RPMI8226 (cell line): ENCODE results near the gene SUGCT.
A peak's percentile ranks its signal among the peaks of the same experiment; 100 is the strongest.

ENCODE experiments used
- DNase-seq: peaks from one replicate; pipeline ENCODE4 v3.0.0-alpha.2; 2015

Gene SUGCT

DNA sequence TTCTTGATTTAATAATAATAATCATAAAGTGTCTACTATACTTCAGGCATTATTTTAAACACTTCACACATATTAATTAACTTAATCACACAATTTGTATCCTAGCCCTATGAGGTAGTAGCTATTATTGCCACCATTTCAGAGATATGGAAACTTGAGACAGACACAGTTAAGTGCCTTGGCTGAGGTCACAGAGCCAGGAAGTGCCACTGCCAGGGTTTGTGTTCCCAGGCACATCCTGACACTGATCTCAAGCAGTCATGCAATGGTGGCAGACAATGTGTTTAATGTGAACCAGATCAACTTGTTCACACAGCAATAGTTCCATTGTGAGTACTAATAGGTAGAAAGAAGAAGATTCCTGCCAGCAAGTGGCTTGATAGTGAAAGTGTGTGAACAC, 666.0 kb downstream of the SUGCT start:
- no peak for DNase-seq

DNA sequence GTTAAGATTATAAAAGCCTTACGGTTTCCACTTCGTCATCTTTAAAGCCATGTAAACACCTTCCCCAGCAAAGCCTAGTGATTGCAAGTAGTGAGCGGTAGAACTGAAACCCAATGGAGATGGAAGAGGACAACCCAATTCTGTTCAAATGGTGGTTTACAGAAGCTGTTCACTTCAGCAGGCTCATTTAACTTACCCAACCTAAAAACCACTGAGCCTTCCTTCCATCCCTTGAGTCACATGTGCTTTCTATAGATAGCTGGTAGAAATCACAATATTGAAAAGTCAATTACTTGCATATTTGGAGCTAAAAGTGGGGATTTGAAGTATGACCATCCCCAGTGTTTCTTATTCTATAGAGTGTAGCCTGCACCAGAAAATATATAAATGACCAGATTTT, 667.7 kb downstream of the SUGCT start:
- no peak for DNase-seq

DNA sequence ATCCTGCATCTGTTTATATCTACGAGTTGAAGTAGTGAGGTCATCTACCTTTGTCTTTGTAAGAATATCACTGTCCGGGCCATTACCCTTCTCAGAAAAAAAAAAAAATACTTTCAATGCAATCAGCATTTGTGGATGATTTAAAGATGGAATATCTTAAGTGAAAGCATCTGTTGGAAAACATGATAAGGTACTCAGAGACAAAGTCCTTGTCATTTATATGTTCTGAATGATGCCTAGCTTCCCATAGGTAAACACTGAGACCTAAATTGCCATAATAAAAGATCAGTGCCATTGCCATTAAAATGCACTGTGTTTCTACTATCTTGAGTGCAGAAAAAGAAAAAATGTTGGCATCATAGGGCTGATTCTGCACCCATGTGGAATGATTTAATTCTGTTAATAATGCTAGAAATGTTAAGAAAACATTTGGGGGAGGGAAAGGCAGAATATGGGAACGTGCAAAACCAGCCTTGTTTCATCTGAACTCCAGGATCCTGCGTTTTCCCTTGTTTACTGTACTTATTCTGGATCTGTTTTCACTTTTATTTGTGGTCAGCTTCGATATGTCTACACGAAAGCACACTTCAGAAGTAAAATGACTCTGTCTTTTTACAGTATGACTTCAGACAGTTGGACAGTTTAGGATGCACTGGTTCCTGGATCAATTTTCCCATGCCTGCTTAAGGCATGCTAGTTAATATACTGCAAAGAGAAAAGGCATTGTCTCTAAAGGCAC, 669.8 kb downstream of the SUGCT start:
- DNase-seq: no peak

DNA sequence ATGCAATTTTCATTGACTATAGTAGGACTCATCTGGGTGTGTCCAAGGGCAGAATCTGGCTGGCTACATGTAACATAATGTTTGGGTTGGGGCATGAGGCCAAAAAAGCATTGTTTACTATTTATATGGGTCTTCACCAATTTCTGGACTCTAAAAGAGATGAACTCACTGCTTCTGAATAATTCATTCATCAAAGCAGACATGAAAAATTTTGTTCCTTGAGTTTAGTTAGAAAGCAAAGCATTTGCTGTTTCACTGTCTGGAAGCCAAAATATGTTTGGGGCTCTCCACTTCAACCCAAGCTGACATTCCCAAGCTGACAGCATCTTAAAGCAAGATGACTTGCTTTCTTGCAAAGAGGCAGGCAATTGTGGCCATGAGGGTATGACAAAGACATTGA, 670.6 kb downstream of the SUGCT start:
- DNase-seq: no peak

DNA sequence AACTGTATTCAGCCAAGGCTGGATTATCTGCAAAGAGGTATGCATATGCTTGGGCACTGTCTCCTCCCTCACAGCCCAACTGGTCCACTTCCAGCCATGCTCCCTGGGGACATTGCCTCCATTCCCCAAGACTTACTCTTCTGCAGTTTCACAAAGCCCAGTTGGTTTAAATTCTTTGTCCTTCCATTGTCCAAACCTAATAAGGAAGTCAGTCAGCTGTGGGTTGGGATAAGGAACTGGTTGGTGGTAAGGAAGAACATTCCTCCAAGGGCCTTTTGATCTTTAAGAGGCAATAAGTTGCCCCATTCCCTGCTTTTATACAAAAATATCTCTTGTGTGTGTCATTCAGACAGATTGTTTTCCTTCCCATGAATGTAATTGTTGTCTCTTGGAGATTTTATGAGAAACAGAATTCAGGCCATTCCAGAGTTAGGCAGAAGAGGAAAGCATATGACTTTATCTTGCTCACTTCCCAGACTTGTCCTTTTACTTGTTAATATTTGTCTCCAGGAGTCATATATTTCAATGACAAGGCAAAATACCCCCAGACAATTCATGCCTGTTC, 673.7 kb downstream of the SUGCT start:
- DNase-seq: no peak

DNA sequence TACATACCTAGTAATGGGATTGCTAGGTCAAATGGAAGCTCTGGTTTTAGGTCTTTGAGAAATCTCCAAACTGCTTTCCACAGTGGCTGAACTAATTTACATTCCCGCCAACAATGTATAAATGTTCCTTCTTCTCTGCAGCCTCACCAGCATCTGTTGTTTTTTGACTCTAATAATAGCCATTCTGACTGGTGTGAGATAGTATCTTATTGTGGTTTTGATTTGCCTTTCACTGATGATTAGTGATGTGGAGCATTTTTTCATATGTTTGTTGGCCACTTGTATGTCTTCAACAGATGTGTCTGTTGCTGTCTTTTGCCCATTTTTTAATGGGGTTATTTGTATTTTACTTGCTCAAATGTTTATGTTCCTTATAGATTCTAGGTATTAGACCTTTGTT, 675.5 kb downstream of the SUGCT start:
- no peak for DNase-seq

DNA sequence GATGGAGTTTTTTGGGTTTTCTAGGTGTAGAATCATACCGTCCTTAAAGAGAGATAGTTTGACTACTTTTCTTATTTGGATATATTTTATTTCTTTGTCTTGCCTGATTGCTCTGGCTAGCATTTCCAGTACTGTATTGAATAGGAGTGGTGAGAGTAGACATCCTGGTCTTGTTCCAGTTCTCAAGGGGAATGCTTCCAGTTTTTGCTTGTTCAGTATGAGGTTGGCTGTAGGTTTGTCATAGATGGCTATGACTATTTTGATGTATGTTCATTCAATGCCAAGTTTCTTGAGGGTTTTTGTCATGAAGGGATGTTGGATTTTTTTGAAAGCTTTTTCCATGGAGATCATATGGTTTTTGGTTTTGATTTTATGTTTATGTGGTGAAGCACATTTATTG, 676.9 kb downstream of the SUGCT start:
- DNase-seq: no peak

DNA sequence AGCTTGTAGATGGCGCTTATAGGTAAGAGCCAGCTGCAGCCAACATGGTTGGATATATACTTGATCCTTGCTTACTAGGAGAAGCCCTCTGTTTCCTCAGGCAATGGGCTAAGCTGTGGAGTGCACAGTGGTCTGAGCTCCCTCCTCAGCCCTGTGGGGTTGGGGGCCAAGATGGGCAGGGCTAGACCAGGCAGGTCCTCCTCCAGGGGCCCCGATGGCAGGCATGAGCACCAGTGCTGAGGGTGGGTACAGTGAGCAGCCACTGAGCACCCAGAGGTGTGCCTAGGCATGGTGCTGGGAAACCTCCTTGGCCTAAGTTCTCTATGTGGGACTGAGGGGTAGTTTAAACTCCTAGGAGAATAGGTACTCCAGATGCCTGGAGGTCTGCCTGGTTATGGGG, 680.2 kb downstream of the SUGCT start:
- no peak for DNase-seq

DNA sequence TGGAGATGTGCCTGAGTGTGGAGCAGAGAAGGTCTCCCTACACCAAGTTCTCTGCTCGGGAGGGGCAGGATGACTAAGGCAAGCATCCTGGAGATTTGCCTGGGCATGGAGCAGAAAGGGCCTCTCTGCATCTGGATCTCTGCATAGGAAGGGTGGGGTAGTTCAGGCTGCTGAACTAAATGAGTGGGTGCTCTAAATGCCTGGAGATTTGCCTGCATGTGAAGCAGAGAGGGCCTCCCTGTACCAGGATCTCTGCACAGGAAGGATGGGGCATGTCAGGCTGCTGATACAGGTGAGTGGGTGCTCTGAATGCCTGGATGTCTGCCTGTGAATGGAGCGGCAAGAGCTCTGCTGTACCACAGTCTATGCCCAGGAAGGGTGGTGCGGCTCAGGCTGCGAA, 680.7 kb downstream of the SUGCT start:
- DNase-seq: no peak

DNA sequence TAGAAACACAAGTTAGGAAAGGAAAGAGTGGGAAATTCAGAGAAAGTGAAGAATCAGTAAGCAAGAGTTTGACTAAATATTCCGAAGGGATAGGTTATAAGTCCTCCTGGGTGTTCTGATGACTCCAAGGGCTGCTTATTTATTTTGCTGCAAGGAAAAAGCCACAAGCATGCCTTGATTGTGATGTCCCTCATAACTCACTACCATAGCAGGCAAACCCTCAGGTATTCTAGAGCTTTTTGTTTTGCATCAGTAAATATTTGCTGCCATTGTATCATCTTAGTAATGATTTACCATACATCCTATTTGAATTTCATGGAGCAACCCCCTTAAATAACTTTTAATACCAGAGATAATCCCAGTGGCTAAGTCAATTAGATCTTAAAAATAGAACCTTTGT, 688.1 kb downstream of the SUGCT start:
- DNase-seq: no peak

DNA sequence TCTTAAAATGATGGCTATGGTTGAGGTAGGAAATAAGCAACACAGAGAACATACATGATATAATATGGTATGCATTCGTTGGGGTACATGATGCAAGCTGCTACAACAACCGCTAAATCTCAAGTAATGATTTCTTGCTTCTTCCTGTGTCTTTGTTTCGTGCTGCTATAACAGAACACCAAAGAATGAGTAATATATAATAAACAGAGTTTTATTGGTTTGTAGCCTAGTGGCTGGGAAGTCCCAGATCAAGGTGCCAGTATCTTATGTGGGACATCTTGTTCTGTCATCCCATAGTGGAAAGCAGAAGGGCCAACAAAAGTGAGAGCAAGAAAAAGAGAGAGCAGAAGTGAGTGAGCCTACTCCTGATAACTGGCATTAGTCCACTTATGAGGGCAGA, 689.7 kb downstream of the SUGCT start:
- no peak for DNase-seq

DNA sequence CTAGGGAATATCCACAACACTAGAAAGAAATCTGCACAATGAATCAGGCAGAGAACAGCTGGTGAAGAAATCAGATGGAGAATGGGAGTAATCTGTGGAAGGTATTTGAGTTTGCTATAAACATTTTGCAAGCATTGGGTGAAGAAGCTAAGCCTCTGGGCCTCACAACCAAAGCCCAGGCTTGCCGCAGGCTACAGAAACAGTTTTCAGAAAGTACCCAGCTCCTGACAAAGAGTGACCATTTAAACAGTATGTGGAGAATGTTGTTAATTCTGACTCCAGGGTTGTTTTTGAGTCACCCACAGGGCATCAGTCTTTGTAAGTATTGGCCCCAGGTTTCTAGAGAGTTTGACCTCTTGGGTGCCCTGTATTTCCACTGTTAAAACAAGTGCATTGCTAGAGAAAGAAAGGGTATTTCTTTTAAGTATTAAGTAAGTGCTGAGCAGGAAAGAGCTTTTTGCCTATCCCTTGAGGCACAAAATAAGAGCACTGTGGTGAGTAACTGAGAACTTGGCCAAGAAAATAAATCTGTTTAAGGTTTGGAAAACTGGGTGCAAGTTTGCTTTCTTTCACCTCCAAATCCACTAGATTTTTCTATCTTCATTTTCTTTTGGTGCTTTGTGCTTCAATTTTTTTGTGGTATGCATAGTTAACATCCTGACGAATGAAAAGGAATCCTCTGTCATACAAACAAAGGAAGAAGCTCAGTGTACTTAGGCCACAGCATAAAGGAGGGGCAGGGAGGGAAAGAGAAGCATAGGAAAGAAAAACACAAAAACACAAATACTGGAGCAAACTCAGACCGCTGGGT, 691.8 kb downstream of the SUGCT start:
- no peak for DNase-seq

DNA sequence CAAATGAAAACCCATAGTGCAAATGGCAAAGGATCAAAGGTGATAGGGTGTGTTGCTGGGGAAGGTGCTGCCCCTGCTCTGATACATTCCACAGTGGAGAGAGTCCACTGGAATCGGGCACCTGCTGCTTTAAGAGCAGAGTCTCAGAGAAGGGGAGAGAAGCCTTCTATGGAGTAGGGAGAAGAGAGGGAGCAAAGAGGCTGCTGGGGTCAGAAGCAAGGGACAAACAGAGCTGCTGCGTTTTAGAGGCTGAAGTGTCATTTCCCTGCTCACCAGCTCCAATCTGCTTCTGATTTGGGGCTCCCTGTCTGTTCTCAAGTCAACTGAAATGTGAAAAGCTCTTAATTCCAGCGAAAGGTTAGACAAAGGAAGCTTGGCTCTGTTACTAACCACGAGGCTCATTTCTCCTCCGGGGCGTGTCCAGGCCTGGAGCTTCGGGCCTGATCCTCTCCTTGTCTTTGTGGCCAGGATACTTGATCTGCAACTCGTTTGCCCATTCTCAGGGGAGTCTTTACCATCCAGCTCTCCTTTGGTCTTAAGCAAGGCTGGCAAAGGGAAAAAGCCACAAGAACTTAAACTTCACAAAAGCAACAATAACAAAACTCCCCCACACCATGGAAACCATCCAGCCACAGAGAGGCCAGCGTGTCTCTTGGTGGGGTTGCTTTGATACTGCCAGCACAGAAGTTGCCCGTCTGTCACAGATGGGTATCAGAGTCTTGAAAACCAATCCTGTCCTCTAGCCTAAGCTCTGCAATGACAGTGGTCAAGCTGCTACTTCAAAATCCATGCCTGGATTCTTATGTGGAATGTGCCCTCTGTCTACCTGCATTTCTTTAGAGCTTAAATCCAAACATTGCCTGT, 692.6 kb downstream of the SUGCT start:
- no peak for DNase-seq

DNA sequence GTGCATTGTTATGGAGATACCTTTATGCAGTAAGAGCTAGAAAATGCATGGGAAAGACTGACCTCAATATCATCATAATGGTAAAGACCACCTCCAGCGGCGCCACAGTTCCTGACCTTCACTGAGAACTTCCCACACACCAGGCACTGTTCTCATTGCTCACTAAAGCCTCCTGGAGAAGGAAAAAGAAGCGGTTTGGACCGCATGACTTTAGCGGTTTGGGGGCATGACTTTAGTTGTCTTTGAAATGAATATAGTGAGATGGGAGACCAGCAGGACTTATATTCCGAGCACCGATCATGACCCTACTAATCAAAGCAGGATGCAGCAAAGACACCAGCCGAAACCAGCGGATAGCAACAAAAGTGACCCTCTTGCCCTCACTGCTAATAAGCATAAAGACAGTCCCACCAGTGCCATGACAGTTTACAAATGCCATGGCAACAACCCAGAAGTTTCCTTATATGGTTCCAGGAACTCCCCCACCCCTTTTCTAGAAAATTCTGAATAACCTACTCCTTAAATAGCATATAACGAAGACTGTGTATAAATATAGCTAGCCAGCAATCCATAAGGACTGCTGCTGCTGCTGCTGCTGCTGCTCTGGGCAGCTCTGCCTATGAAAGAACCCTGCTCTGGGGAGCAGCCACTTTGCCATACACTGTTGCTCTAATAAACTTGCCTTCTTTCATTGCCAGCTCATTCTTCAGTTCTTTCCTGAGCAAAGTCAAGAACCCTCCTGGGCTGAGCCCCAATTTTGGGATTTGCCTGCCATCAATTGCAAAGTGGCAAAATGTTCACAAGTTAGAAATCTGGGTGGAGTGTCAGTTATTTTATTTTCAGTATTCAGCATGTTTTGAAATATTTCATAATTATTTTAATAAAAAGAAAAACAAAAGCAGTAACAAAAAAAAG, 694.1 kb downstream of the SUGCT start:
- no peak for DNase-seq

DNA sequence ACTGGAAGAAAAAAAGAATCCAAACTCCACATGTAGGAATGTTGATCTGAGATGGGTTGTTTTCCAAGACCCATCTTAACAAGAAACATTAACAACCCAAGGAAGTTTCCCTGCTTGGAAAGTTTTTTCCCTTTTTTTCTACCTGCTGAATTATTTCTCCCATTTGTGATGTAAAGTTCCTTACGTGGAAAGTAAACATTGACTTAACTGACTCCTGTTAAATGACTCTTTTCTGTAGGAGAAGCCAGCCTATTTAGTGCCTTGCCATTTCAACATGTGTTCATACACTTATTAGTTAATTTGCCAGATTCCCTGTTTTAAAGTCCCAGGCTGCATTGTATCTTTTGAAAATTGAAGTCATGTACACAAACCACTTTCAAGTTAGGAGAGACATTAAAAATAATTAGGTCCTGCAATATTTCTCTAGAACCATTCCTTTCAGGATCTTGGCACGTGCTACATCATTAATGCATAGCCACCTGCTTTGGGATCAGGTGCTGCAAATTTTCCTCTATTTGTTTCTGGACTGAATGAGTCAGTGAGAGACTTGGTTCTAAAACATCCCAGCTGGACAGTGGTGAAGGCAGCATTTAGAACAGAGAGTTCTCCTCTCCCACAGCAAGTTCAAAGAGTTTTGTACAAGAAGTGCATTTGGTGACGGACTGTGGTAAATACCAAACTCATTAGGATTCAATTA, 698.5 kb downstream of the SUGCT start:
- DNase-seq: no peak

DNA sequence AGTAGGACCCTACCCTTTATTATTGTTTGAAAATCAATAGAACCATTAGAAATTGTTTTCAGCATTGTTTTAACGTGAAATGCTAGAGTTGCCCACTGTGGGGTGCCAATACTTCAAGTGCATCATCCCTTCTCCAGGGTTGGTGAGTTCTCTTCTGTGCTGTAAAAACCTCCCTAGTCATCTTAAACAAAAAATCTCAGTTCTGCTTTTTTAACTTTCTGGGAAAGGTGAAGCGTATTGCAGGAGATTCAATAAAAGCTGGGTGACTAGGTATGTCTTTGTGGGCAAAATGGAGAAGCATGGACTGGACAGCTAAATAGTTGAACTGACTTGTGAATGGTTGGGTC, 699.1 kb downstream of the SUGCT start:
- DNase-seq: peak; percentile 29

DNA sequence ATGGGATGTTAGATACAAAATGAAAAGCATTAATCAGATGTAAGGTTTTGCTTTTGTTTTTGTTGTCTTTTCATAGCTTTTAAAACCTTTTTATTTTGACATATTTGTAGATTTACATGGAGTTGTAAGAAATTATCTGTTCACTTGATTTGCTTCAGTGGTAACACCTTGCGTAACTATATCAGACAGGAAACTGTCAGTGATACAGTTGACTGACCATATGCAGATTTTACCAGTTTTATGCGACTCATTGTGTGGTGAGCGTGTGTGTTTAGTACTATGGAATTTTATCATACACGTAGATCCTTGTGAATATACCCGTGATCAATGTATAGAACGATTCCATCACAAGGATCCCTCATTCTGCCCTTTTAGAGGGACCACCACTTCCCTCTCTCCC, 701.4 kb downstream of the SUGCT start:
- no peak for DNase-seq

DNA sequence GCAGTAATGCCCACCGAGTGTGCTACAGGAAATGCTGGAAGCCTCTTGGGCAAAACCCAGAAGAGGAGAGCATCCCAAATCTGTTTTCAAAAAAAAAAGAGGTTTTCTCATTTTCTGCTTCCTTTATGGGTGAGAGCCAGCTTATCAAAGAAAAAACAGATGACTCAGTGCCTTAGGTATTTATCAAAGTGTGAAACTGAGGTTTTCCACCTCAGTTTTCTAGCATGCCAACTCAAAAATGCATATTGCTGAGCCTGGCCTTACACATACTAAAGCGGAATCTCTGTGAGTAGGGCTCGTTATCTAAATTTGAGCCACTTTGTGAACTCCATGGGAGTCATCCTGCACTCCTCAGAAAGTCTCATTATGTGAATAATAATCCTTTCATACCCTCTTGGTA, 705.1 kb downstream of the SUGCT start:
- no peak for DNase-seq

DNA sequence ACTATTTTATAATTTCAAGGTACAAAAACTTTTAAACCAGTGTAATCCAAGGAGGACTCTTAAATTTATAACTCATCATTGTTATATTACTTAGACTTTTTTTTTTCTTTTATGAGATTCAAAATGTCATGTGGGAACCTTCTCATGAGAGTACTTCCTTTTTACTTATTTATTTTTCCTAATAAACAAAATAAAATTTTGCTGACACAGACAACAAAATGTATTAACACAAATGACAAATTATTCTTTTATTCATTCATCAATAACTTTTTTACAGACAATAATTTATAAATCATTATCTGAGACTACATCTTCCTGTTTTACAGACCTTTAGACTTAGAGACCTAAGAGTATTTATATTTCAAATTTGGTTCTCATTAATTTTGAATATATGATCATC, 706.2 kb downstream of the SUGCT start:
- no peak for DNase-seq

DNA sequence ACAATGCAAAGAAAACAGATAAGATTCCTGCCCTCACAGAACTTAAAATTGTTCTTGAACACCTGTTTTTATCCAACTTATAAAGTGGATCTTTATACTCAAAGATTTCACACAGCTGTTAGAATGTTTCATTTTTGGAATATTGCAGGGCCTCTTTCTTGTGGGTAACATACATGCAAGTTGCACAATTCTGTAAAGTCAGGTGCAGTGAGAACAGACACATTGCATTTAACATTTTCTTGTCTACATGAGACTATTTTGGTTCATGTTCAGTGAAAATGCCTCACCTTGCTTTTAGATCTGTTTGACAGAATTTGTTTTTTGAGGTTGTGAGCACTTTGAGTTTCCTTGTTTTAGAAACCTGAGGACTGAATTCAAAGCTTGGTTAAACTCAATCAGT, 707.8 kb downstream of the SUGCT start:
- DNase-seq: no peak

DNA sequence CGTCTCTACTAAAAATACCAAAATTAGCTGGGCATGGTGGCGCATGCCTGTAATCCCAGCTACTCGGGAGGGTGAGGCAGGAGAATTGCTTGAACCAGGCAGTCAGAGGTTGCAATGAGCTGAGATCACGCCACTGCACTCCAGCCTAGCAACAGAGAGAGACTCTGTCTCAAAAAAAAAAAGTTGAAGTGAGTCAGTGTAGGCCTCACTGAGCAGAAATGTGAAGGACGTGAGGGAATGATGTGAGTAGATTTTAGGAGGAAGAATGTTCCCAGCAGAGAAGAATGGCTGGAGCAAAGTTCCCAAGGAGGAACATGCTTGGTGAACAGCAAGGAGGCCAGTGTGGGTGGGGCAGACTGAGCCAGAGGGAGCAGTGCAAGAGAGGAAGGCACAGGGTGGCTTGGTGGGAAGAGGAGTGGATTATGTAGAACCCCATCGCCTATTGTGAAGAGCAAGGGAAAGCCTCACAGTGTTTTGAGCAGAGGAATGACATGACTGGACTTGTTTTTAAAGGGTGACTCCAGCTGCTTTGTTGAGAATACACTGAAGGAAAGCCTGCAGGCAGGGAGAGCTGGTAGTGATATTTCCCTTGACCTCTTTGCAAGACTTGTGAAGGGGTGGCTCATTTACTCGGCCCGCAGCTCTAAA, 708.7 kb downstream of the SUGCT start:
- no peak for DNase-seq
